ENCODE results near the gene SLC4A1.

Gene SLC4A1

GRCh38 chr17:44283344-44284023 lies 15.5 kb upstream of the SLC4A1 start:
- DNase-seq, result no peak

GRCh38 chr17:44282264-44282663 lies 14.3 kb upstream of the SLC4A1 start:
- DNase-seq, result no peak

- DNase-seq, result no peak
Measured at GRCh38 chr17:44281570-44281969, 13.6 kb upstream of the SLC4A1 start.

GRCh38 chr17:44280392-44280937 lies 12.5 kb upstream of the SLC4A1 start:
- no peak for DNase-seq

- no peak for DNase-seq
Measured at GRCh38 chr17:44279666-44280391, 11.9 kb upstream of the SLC4A1 start.

- no peak for DNase-seq
Measured at GRCh38 chr17:44279346-44279665, 11.4 kb upstream of the SLC4A1 start.

GRCh38 chr17:44277976-44278375 lies 10.0 kb upstream of the SLC4A1 start:
- no peak for DNase-seq

- no peak for DNase-seq
Measured at GRCh38 chr17:44273607-44274006, 5.7 kb upstream of the SLC4A1 start.

- DNase-seq, result no peak
Measured at GRCh38 chr17:44272954-44273353, 5.0 kb upstream of the SLC4A1 start.

- no peak for DNase-seq
Measured at GRCh38 chr17:44272321-44272951, 4.5 kb upstream of the SLC4A1 start.

GRCh38 chr17:44269535-44270240 lies 1.8 kb upstream of the SLC4A1 start:
- DNase-seq, result peak; percentile 55

- no peak for DNase-seq
Measured at GRCh38 chr17:44268709-44269534, 987 bp upstream of the SLC4A1 start.

- no peak for DNase-seq
Measured at GRCh38 chr17:44267165-44267455, 825 bp downstream of the SLC4A1 start.

- DNase-seq, result no peak
Measured at GRCh38 chr17:44266402-44267164, 1.4 kb downstream of the SLC4A1 start.

- no peak for DNase-seq
Measured at GRCh38 chr17:44263345-44263902, 4.5 kb downstream of the SLC4A1 start.

GRCh38 chr17:44262654-44263225 lies 5.2 kb downstream of the SLC4A1 start:
- DNase-seq, result no peak

GRCh38 chr17:44260296-44260695 lies 7.6 kb downstream of the SLC4A1 start:
- no peak for DNase-seq

- DNase-seq, result no peak
Measured at GRCh38 chr17:44258811-44259351, 9.1 kb downstream of the SLC4A1 start.

- DNase-seq, result peak; percentile 3
Measured at GRCh38 chr17:44257815-44258760, 9.8 kb downstream of the SLC4A1 start.

- no peak for DNase-seq
Measured at GRCh38 chr17:44256671-44257070, 11.3 kb downstream of the SLC4A1 start.

Measured in NCI-H1694 treated with DMSO at 0.1 percent for 48 hours (cell line).